GM12878 (cell line): ENCODE data around the gene AOAH. TPM values are rescaled to one million over a fixed set of nuclear protein-coding genes. Genes with fewer than 3 reads are reported as not detected.

Experiments
- ATAC-seq: fragments of 200-7000 bp; cut with Tn5 transposase; 3 replicates; pipeline ENCODE4 v1.9.1; 2020; ENCODE audit warnings: mild to moderate bottlenecking, moderate library complexity
- BruUV-seq: library from RNA; stranded (reverse); fragments of 400-500 nt; replicated peaks from 2 replicates; lab custom pipeline; 2021; lab: Mats Ljungman, UMichigan
- CTCF ChIA-PET: fragments of 300-600 bp; sonication (Branson Sonifier 250); formaldehyde crosslinking; extraction: SDS; loops from one replicate; lab custom pipeline; 2021; ENCODE audit warnings: inconsistent platforms; lab: Yijun Ruan, JAX
- POLR2A ChIA-PET: fragments of 350-600 bp; formaldehyde crosslinking; extraction: SDS; loops from one replicate; lab custom pipeline; 2021; ENCODE audit warnings: inconsistent platforms; lab: Charles Lee
- RAD21 ChIA-PET: fragments of 300-600 bp; sonication (Branson Sonifier 250); formaldehyde crosslinking; loops from one replicate; lab custom pipeline; 2023; ENCODE audit warnings: antibody characterized with exemption; ENCODE audit not compliant: unreplicated experiment; lab: Charles Lee
- SMC1A ChIA-PET: fragments of 300-600 bp; sonication (Branson Sonifier 250); formaldehyde crosslinking; loops from one replicate; lab custom pipeline; 2023; ENCODE audit not compliant: unreplicated experiment, uncharacterized antibody; lab: Charles Lee
- DNase-seq: peaks from one replicate; pipeline ENCODE4 v3.0.0-alpha.2; 2011; ENCODE audit warnings: low read depth, low spot score
- FAIRE-seq: peaks from 3 replicates; lab custom pipeline; 2011; peaks lifted over from hg19 to GRCh38; lab: Jason Lieb, UNC
- H2AFZ ChIP-seq: 2 replicates; pipeline ENCODE4 v1.6.0; 2011; ENCODE audit warnings: low read depth, low read length, control low read depth; ENCODE audit not compliant: control insufficient read depth
- H3K27ac ChIP-seq: 2 replicates; pipeline ENCODE4 v1.5.1; 2011; ENCODE audit warnings: control low read depth; ENCODE audit not compliant: control insufficient read depth, insufficient read depth
- H3K27me3 ChIP-seq, 2 experiments: replicated peaks in 1 of 2; 2 replicates each; pipeline versions ENCODE4 v1.6.0 to v1.6.1; 2011; ENCODE audit warnings: low read length in 1 of 2; ENCODE audit not compliant: control insufficient read depth in 2 of 2, insufficient read depth in 2 of 2
- H3K36me3 ChIP-seq, 2 experiments: 2 replicates each; pipeline ENCODE4 v1.5.1; 2011; ENCODE audit warnings: low read length in 1 of 2; ENCODE audit not compliant: control insufficient read depth in 2 of 2, insufficient read depth in 2 of 2
- H3K4me1 ChIP-seq: 2 replicates; pipeline ENCODE4 v1.6.1; 2011; ENCODE audit warnings: mild to moderate bottlenecking, low read length, moderate library complexity, mixed read lengths; ENCODE audit not compliant: control insufficient read depth, insufficient read depth
- H3K4me2 ChIP-seq: 2 replicates; pipeline ENCODE4 v1.6.0; 2011; ENCODE audit warnings: control low read depth; ENCODE audit not compliant: control insufficient read depth, insufficient read depth
- H3K4me3 ChIP-seq: fragments of 200-600 bp; sonication (generic); 2 replicates; pipeline ENCODE4 v1.5.1; 2016
- H3K79me2 ChIP-seq: 2 replicates; pipeline ENCODE4 v1.6.0; 2011; ENCODE audit warnings: low read length; ENCODE audit not compliant: control insufficient read depth, insufficient read depth
- H3K9ac ChIP-seq: 2 replicates; pipeline ENCODE4 v1.8.0; 2011; ENCODE audit warnings: low read length, control low read depth, mixed read lengths; ENCODE audit not compliant: control insufficient read depth, insufficient read depth
- H3K9me3 ChIP-seq: replicated peaks from 3 replicates; pipeline ENCODE4 v1.5.1; 2011; ENCODE audit warnings: mild to moderate bottlenecking, low read length; ENCODE audit not compliant: control insufficient read depth, insufficient read depth
- H4K20me1 ChIP-seq: 2 replicates; pipeline ENCODE4 v1.6.0; 2011; ENCODE audit not compliant: control insufficient read depth, insufficient read depth
- BACH1 ChIP-seq: fragments of 450-650 bp; IDR thresholded peaks from 2 replicates; pipeline ENCODE4 v1.6.1; 2017; ENCODE audit warnings: mild to moderate bottlenecking, borderline replicate concordance
- CHD1 ChIP-seq: IDR thresholded peaks from 2 replicates; pipeline ENCODE4 v1.6.1; 2012; ENCODE audit warnings: low read depth, low read length, improper control_type of control experiment
- CHD4 ChIP-seq: fragments of 200-600 bp; sonication (generic); IDR thresholded peaks from 2 replicates; pipeline ENCODE4 v1.6.1; 2016; ENCODE audit warnings: mild to moderate bottlenecking
- CREM ChIP-seq: IDR thresholded peaks from 2 replicates; pipeline ENCODE4 v1.6.1; 2014; ENCODE audit warnings: antibody characterized with exemption, low read depth
- EP300 ChIP-seq, 2 experiments: fragments of 150-350 bp in 1 of 2; IDR thresholded peaks; 2 replicates each; pipeline ENCODE4 v1.6.1; 2011 to 2012; ENCODE audit warnings: low read depth in 2 of 2, low read length in 2 of 2, borderline replicate concordance in 1 of 2, improper control_type of control experiment in 1 of 2, inconsistent platforms in 1 of 2; ENCODE audit not compliant: control insufficient read depth in 1 of 2
- HCFC1 ChIP-seq: fragments of 150-350 bp; IDR thresholded peaks from 2 replicates; pipeline ENCODE4 v1.6.1; 2014; ENCODE audit warnings: low read length
- HDGF ChIP-seq: fragments of 450-650 bp; IDR thresholded peaks from 2 replicates; pipeline ENCODE4 v1.6.1; 2016; ENCODE audit warnings: antibody characterized with exemption
- IKZF2 ChIP-seq, 2 experiments: fragments of 450-650 bp; IDR thresholded peaks; 2 replicates each; pipeline ENCODE4 v1.6.1; 2017; ENCODE audit warnings: mild to moderate bottlenecking in 2 of 2, moderate library complexity in 2 of 2
- MTA3 ChIP-seq: IDR thresholded peaks from 2 replicates; pipeline ENCODE4 v1.6.1; 2012; ENCODE audit warnings: low read length, inconsistent platforms, borderline replicate concordance
- USF2 ChIP-seq: IDR thresholded peaks from 2 replicates; pipeline ENCODE4 v1.6.1; 2011; ENCODE audit warnings: low read depth, low read length, improper control_type of control experiment, borderline replicate concordance
- ZSCAN29 ChIP-seq: fragments of 450-650 bp; IDR thresholded peaks from 2 replicates; pipeline ENCODE4 v1.6.1; 2017; ENCODE audit warnings: mild to moderate bottlenecking, moderate library complexity
- WGBS: methylation state at CpG from one replicate; pipeline ENCODE4 v1.1.6; 2016; ENCODE audit warnings: low lambda C conversion rate; ENCODE audit not compliant: insufficient replicate concordance, insufficient coverage; ENCODE audit errors: missing lambda C conversion rate; 5-methylcytosine and 5-hydroxymethylcytosine counted together
- in situ Hi-C: fragments of 300-500 bp; cut with MboI; formaldehyde crosslinking; loops from 9 replicates; pipeline ENCODE4 v1.14.3; 2018; ENCODE audit warnings: mixed read lengths
- intact Hi-C: fragments of 100-400 bp; cut with micrococcal nuclease; formaldehyde crosslinking; loops from one replicate; pipeline ENCODE4 v1.14.2; 2022; ENCODE audit not compliant: unreplicated experiment
- polyA plus RNA-seq, 11 experiments: library from polyadenylated mRNA; depleted of rRNA in 4 of 11; unstranded in 6 of 11; stranded (reverse) in 5 of 11; fragments of >200 nt; fragmentation: Nextera tagmentation in 4 of 11; fragmentation: Illumina TruSeq in 1 of 11; extraction: Ambion mirVana in 4 of 11; extraction: Trizol in 1 of 11; gene quantifications; 1 replicate in 1 of 11; 2 replicates in 10 of 11; pipeline versions ENCODE4 v1.2.1 to v1.2.3, GENCODE V29; 2011 to 2016; ENCODE audit warnings: inconsistent platforms in 2 of 11, missing spikeins in 2 of 11, low read depth in 1 of 11
- total RNA-seq, 4 experiments: library from RNA; depleted of rRNA in 3 of 4; stranded (reverse); fragments of >200 nt in 3 of 4; fragmentation: Illumina TruSeq in 1 of 4; extraction: Trizol in 1 of 4; gene quantifications; 2 replicates each; pipeline versions ENCODE4 v1.2.1 to v1.2.3, GENCODE V29; 2013 to 2021
- TF ChIP-seq, protein P1 (sequence below): fragments of 450-650 bp; IDR thresholded peaks from 2 replicates; pipeline ENCODE4 v1.6.1; 2014; ENCODE audit warnings: mild to moderate bottlenecking

The AOAH gene
- total and polyA plus RNA-seq, 10 of the 15 experiments (the other 5 are each of a cell fraction or from before 2014, with no cell fraction given), result 0.32 to 2.8 (median 1.4) TPM

DNA sequence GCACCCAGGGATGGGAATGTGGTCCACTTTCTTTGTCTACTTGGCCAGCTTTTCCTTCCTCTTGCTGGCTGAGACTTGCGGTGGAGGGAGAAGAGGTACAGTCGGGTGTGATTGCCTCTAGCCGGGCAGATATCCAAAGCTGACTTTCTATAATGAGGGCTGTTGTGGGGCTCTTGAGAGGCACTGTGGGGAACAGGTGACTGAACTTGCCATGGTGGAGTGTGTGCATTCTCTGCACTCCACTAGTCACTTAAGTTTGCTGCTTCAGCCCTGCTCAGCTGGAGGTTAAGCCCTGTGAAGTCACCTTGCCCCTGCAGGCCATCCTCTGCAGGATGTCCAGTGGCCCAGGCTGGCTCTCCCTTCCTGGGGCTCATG lies 116.6 kb downstream of the AOAH start:
- intact Hi-C loops, result no loop called here
- H3K9me3 ChIP-seq, result no peaks in the 10 kb centered on the region
- no TSS peak for BruUV-seq
- in situ Hi-C loops, result no loop called here
- WGBS, result 75% methylated on average over 3 of the region's 3 CpGs
- H3K79me2 ChIP-seq, result no peaks in the 10 kb centered on the region
- no peaks in the 10 kb centered on the region for H3K4me1 ChIP-seq
- H2AFZ ChIP-seq, result no peak overlapping the region
- ATAC-seq (no peak), FAIRE-seq (no peak)
- H3K27ac ChIP-seq, result no peak overlapping the region
- no peak overlapping the region for H3K4me2 ChIP-seq
- no peaks in the 10 kb centered on the region for H3K36me3 ChIP-seq
- RAD21 ChIA-PET, result interaction anchor here (1.7 kb wide), 1 partner anchor 64 kb away, joined by 3 read pairs; no protein-coding TSS in a partner anchor
- peaks cover 0 to 2% of the 10 kb centered on the region in 2 experiments; a peak in 2 of 4 replicates for H3K27me3 ChIP-seq
- SMC1A ChIA-PET, result no interaction called here
- POLR2A ChIA-PET, result no interaction called here
- no peaks in the 10 kb centered on the region for H4K20me1 ChIP-seq
- H3K4me3 ChIP-seq, result no peak overlapping the region
- no peak overlapping the region for H3K9ac ChIP-seq
- TF ChIP-seq IKZF2 (IDR thresholded peaks at IDR 0.05), result no peak
- TF ChIP-seq, protein P1, sequence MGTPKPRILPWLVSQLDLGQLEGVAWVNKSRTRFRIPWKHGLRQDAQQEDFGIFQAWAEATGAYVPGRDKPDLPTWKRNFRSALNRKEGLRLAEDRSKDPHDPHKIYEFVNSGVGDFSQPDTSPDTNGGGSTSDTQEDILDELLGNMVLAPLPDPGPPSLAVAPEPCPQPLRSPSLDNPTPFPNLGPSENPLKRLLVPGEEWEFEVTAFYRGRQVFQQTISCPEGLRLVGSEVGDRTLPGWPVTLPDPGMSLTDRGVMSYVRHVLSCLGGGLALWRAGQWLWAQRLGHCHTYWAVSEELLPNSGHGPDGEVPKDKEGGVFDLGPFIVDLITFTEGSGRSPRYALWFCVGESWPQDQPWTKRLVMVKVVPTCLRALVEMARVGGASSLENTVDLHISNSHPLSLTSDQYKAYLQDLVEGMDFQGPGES, result no peak
- TF ChIP-seq, all 136 proteins: peak for 0
- DNase-seq, result no peak
- CTCF ChIA-PET, result no interaction called here

DNA sequence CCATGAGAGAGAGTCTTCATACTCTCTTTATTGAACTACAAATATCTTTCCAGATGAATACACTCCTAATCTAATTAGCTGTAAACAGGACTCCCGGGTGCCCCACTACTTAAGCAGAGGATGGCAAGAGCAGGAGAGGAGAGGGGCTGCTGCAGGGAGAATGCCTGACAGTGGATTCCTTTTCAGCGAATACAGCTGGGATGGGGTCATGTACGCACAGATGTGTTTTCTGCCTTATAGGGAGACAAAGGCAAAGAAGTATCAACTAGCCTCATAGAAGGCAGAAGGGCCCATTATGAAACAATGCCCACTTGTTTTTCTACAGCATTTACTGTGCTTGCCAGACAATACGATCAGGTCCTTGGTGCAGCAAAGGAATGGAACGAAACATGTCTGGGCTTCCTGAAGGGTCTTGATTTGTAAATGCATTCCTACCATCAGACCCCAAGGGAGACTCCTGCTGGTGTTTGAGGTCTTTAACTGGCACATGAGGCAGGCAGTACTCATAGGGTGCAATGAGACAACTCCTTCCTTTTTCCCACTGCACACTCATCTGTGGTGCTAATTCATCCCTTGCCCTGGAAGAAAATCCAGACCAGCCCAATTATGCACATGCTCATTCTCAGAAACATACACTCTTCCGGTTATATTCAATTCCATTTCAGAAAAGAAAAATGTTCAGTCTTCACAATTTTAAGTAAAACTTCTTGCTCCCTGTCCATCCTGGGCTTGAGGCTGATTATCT lies 117.1 kb downstream of the AOAH start:
- ATAC-seq (no peak), FAIRE-seq (no peak), DNase-seq (no peak)
- no peak overlapping the region for H3K9ac ChIP-seq
- in situ Hi-C loops, result no loop called here
- no peaks in the 10 kb centered on the region for H4K20me1 ChIP-seq
- no peaks in the 10 kb centered on the region for H3K79me2 ChIP-seq
- POLR2A ChIA-PET, result no interaction called here
- RAD21 ChIA-PET, result interaction anchor here (1.7 kb wide), 1 partner anchor 64 kb away, joined by 3 read pairs; no protein-coding TSS in a partner anchor
- no peaks in the 10 kb centered on the region for H3K9me3 ChIP-seq
- no peak overlapping the region for H3K4me2 ChIP-seq
- H3K36me3 ChIP-seq, result no peaks in the 10 kb centered on the region
- no peak overlapping the region for H3K27ac ChIP-seq
- CTCF ChIA-PET, result no interaction called here
- peaks cover 0 to 2% of the 10 kb centered on the region in 2 experiments; a peak in 2 of 4 replicates for H3K27me3 ChIP-seq
- no TSS peak for BruUV-seq
- H3K4me3 ChIP-seq, result no peak overlapping the region
- 30% methylated on average over 6 of the region's 6 CpGs for WGBS
- H3K4me1 ChIP-seq, result no peaks in the 10 kb centered on the region
- H2AFZ ChIP-seq, result no peak overlapping the region
- SMC1A ChIA-PET, result interaction anchor here (0.6 kb wide), 1 partner anchor 42 kb away, joined by 3 read pairs; no protein-coding TSS in a partner anchor
- intact Hi-C loops, result no loop called here
- TF ChIP-seq MTA3 (no peak), HDGF (no peak), CHD4 (no peak), CREM (no peak), BACH1 (no peak), HCFC1 (no peak), ZSCAN29 (no peak), CHD1 (no peak), EP300 (IDR thresholded peaks at IDR 0.05; ENCODE audit: borderline replicate concordance in 1 of 2, control insufficient read depth in 1 of 2, low read depth in 2 of 2, low read length in 2 of 2) (no peak), USF2 (no peak)
